ENCODE results near the gene GKAP1.
"Not testable (repeated sequence)": the region's sequence is repeated elsewhere in the genome, so short reads cannot be mapped to it uniquely, and the experiment has no call there.

DNA sequence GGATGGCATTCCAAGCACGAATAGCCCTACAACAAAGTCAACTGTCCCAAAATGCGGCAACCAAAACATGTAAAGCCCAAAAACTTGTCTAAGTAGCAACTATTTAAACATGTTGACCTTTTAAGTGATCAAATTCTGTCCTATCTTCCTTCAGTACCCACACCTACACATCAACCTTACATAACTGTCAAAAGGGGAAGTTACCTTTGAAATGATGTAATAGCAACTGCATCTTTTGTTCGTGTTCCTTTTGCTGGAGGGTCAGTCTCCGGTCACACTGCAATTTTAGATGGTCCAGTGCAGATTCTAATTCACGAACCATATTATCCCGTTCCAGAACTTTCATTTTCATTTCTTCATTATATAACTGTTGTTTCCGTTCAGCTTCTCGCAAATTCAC is 32.3 kb upstream of the GKAP1 start:
- TF ChIP-seq, protein P1, sequence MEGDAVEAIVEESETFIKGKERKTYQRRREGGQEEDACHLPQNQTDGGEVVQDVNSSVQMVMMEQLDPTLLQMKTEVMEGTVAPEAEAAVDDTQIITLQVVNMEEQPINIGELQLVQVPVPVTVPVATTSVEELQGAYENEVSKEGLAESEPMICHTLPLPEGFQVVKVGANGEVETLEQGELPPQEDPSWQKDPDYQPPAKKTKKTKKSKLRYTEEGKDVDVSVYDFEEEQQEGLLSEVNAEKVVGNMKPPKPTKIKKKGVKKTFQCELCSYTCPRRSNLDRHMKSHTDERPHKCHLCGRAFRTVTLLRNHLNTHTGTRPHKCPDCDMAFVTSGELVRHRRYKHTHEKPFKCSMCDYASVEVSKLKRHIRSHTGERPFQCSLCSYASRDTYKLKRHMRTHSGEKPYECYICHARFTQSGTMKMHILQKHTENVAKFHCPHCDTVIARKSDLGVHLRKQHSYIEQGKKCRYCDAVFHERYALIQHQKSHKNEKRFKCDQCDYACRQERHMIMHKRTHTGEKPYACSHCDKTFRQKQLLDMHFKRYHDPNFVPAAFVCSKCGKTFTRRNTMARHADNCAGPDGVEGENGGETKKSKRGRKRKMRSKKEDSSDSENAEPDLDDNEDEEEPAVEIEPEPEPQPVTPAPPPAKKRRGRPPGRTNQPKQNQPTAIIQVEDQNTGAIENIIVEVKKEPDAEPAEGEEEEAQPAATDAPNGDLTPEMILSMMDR (IDR thresholded peaks at IDR 0.05; ENCODE audit: low read length), result not testable (repeated sequence)
- not testable (repeated sequence) for TF ChIP-seq EZH2 (IDR thresholded peaks at IDR 0.05; ENCODE audit: borderline replicate concordance, low read length)

All from OCI-LY1 (cell line).